Chondrocyte (in vitro differentiated cells): ENCODE data around the gene SBF2. TPM values are rescaled to one million over a fixed set of nuclear protein-coding genes. Genes with fewer than 3 reads are reported as not detected.
"Not testable (repeated sequence)": the region's sequence is repeated elsewhere in the genome, so short reads cannot be mapped to it uniquely, and the experiment has no call there.

Experiments
- DNase-seq: peaks from one replicate; pipeline ENCODE4 v3.0.0; 2021; ENCODE audit warnings: mixed read lengths, low spot score
- H3K27ac Mint-ChIP-seq: one replicate; pipeline ENCODE4 v1.8.0; 2021; ENCODE audit warnings: mild to moderate bottlenecking, moderate library complexity, mixed read lengths; ENCODE audit not compliant: unreplicated experiment
- H3K27me3 Mint-ChIP-seq: 2 replicates; pipeline ENCODE4 v1.8.0; 2021; ENCODE audit warnings: low read depth, mixed read lengths
- H3K36me3 Mint-ChIP-seq: 2 replicates; pipeline ENCODE4 v1.8.0; 2021; ENCODE audit warnings: low read depth, mixed read lengths
- H3K4me1 Mint-ChIP-seq: 2 replicates; pipeline ENCODE4 v1.8.0; 2021; ENCODE audit warnings: low read depth, mild to moderate bottlenecking, mixed read lengths
- H3K4me3 Mint-ChIP-seq: one replicate; pipeline ENCODE4 v1.8.0; 2021; ENCODE audit warnings: mild to moderate bottlenecking, moderate library complexity, mixed read lengths; ENCODE audit not compliant: unreplicated experiment
- H3K9me3 Mint-ChIP-seq: 2 replicates; pipeline ENCODE4 v1.8.0; 2021; ENCODE audit warnings: low read depth, mixed read lengths
- total RNA-seq: library from RNA; stranded (reverse); gene quantifications from 3 replicates; pipeline ENCODE4 v1.2.1, GENCODE V29; 2021
- TF ChIP-seq, protein P1 (sequence below): fragments of 200-600 bp; sonication (generic); IDR thresholded peaks from 2 replicates; pipeline ENCODE4 v1.5.0; 2021; ENCODE audit warnings: antibody characterized with exemption, mild to moderate bottlenecking, moderate library complexity

The SBF2 gene
- total RNA-seq, 1 donor from 2014 or later: 44.5 TPM

DNA sequence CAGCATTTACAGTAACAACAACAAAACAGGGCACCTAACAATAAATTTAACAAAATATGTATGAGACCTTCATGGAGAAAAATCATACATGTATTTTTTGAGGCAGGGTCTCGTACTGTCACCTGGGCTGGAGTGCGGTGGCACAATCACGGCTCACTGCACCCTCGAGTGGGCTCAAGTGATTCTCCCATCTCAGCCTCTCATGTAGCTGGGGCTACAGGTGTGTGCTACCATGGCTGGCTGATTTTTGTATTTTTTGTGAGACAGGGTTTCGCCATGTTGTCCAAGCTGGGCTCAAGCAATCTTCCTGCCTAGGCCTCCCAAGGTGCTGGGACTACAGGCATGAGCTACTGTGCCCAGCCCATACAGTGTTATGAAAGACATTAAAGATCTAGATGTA, 352.0 kb downstream of the SBF2 start:
- no peak for DNase-seq
- peaks cover 14% of the 10 kb centered on the region for H3K9me3 Mint-ChIP-seq
- H3K4me3 Mint-ChIP-seq: no peak overlapping the region
- peaks cover 8% of the 10 kb centered on the region for H3K4me1 Mint-ChIP-seq
- H3K27me3 Mint-ChIP-seq: no peaks in the 10 kb centered on the region
- H3K27ac Mint-ChIP-seq: no peak overlapping the region
- TF ChIP-seq, protein P1, sequence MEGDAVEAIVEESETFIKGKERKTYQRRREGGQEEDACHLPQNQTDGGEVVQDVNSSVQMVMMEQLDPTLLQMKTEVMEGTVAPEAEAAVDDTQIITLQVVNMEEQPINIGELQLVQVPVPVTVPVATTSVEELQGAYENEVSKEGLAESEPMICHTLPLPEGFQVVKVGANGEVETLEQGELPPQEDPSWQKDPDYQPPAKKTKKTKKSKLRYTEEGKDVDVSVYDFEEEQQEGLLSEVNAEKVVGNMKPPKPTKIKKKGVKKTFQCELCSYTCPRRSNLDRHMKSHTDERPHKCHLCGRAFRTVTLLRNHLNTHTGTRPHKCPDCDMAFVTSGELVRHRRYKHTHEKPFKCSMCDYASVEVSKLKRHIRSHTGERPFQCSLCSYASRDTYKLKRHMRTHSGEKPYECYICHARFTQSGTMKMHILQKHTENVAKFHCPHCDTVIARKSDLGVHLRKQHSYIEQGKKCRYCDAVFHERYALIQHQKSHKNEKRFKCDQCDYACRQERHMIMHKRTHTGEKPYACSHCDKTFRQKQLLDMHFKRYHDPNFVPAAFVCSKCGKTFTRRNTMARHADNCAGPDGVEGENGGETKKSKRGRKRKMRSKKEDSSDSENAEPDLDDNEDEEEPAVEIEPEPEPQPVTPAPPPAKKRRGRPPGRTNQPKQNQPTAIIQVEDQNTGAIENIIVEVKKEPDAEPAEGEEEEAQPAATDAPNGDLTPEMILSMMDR: no peak
- H3K36me3 Mint-ChIP-seq: peaks cover 14% of the 10 kb centered on the region

DNA sequence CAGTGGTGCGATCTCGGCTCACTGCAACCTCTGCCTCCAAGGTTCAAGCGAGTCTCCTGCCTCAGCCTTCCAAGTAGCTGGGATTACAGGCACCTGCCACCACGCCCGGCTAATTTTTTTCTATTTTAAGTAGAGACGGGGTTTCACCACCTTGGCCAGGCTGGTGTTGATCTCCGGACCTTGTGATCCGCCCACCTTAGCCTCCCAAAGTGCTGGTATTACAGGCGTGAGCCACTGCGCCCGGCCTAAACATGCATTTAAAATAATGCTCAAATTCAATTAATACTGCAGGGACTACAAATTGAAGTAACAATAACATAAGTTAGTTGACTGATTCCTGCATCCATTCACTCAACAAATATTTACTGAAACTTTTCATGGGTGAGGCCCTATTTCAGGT, 354.9 kb downstream of the SBF2 start:
- not testable (repeated sequence) for H3K27me3 Mint-ChIP-seq, H3K27ac Mint-ChIP-seq, H3K4me3 Mint-ChIP-seq, H3K36me3 Mint-ChIP-seq, H3K4me1 Mint-ChIP-seq, DNase-seq
- H3K9me3 Mint-ChIP-seq: peaks cover 12% of the 10 kb centered on the region

DNA sequence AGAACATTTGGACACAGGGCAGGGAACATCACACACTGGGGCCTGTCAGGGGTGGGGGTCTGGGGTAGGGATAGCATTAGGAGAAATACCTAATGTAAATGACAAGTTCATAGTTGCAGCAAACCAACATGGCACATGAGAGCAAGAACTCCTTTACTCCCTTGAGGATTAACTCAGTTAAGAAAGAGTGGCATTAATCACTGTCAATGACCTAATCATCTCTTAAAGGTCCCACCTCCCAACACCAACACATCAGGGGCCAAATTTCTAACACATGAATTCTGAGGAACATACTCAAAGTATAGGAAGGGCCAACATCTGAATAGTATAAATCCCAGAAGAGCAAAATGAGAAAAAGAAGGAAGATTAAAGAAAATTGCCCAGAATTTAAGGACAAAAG, 357.3 kb downstream of the SBF2 start:
- Mint-ChIP-seq H3K27ac (no peak overlapping the region), H3K4me3 (no peak overlapping the region), H3K9me3 (peaks cover 19% of the 10 kb centered on the region), H3K4me1 (no peaks in the 10 kb centered on the region), H3K27me3 (no peaks in the 10 kb centered on the region), H3K36me3 (peaks cover 16% of the 10 kb centered on the region)
- no peak for DNase-seq
- TF ChIP-seq, protein P1: no peak

DNA sequence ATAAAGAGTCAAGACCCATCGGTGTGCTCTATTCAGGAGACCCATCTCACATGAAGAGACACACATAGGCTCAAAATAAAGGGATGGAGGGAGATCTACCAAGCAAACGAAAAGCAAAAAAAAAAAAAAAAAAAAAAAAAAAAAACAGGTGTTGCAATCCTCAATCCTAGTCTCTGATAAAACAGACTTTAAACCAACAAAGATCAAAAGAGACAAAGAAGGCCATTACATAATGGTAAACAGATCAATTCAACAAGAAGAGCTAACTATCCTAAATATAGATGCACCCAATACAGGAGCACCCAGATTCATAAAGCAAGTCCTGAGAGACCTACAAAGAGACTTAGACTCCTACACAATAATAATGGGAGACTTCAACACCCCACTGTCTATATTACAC, 361.2 kb downstream of the SBF2 start:
- not testable (repeated sequence) for DNase-seq, H3K27ac Mint-ChIP-seq, H3K27me3 Mint-ChIP-seq, H3K4me3 Mint-ChIP-seq, H3K4me1 Mint-ChIP-seq
- Mint-ChIP-seq H3K9me3 (peaks cover 21% of the 10 kb centered on the region), H3K36me3 (peaks cover 27% of the 10 kb centered on the region)

DNA sequence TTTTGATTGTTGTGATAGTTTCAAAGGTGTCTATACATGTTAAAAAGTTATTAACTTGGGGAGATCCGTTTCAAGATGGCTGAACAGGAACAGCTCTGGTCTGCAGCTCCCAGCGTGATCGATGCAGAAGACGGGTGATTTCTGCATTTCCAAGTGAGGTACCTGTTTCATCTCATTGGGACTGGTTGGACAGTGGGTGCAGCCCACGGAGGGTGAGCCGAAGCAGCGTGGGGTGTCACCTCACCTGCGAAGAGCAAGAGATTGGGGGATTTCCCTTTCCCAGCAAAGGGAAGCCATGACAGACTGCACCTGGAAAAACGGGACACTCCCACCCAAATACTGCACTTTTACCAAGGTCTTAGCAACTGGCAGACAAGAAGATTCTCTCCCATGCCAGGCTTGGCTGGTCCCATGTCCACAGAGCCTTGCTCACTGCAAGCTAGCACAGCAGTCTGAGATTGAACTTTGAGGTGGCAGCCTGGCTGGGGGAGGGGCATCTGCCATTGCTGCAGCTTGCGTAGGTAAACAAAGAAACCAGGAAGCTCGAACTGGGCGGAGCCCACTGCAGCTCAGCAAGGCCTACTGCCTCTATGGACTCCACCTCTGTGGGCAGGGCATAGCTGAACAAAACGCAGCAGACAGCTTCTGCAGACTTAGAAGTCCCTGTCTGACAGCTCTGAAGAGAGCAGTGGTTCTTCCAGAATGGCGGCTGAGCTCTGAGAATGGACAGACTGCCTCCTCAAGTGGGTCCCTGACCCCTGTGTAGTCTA, 363.3 kb downstream of the SBF2 start:
- not testable (repeated sequence) for DNase-seq, H3K4me1 Mint-ChIP-seq, H3K27ac Mint-ChIP-seq, H3K4me3 Mint-ChIP-seq, H3K27me3 Mint-ChIP-seq
- peaks cover 16% of the 10 kb centered on the region for H3K9me3 Mint-ChIP-seq
- H3K36me3 Mint-ChIP-seq: peaks cover 26% of the 10 kb centered on the region

DNA sequence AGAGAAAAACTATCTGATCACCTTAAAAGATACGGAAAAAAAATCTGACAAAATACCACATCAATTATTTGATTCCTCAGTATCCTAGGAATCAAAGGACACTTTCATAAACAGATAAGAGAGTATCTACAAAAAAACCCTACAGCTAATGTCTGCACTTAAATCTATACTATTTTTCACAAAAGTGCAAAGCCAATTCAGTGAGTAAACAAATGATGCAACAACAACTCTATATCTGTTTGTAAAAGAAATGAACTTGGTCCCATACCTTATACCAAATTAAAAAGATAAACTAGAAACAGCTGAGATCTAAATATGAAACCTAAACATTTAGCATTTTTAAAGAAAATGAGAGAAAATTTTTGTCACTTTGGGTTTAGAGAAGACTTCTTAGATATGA, 366.3 kb downstream of the SBF2 start:
- no peaks in the 10 kb centered on the region for H3K27me3 Mint-ChIP-seq
- H3K27ac Mint-ChIP-seq: no peak overlapping the region
- no peak for DNase-seq
- peaks cover 8% of the 10 kb centered on the region for H3K4me1 Mint-ChIP-seq
- H3K4me3 Mint-ChIP-seq: no peak overlapping the region
- TF ChIP-seq, protein P1: no peak
- H3K9me3 Mint-ChIP-seq: peaks cover 9% of the 10 kb centered on the region
- peaks cover 16% of the 10 kb centered on the region for H3K36me3 Mint-ChIP-seq

DNA sequence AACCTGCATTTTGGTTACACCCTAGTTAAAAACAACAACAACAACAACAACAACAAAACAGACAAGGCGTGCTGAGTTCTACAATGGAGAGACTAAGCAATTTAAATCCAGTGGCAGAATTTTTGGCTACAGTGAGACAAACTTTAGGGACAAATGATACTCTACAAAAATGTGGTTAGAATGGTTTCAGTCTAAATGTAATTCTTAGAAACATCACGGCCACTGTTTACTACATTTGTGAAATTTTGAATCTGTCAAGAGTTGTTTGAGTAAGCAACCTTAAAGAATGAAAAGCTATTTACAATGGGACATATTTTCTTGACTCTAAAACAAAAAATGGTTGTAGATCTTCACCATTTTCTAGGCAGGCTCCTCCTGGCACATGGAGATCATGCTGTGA, 370.7 kb downstream of the SBF2 start:
- TF ChIP-seq, protein P1: no peak
- Mint-ChIP-seq H3K27me3 (no peaks in the 10 kb centered on the region), H3K9me3 (no peaks in the 10 kb centered on the region), H3K4me1 (peaks cover 10% of the 10 kb centered on the region), H3K36me3 (no peaks in the 10 kb centered on the region), H3K4me3 (no peak overlapping the region), H3K27ac (peak overlapping the region; percentile 19)
- DNase-seq: no peak
